LoVo (cell line): ENCODE data around the gene LRP11.
"Not testable (repeated sequence)": the region's sequence is repeated elsewhere in the genome, so short reads cannot be mapped to it uniquely, and the experiment has no call there.

Source experiments
- DNase-seq: peaks from one replicate; pipeline ENCODE4 v3.0.0-alpha.2; 2016; ENCODE audit warnings: low spot score

Gene LRP11

GRCh38 chr6:149848343-149848742 is 15.8 kb downstream of the LRP11 start:
- not testable (repeated sequence) for DNase-seq

GRCh38 chr6:149847939-149848267 is 16.3 kb downstream of the LRP11 start:
- DNase-seq = no peak

GRCh38 chr6:149846321-149846720 is 17.8 kb downstream of the LRP11 start:
- DNase-seq = no peak

GRCh38 chr6:149845549-149845948 is 18.6 kb downstream of the LRP11 start:
- DNase-seq = no peak

GRCh38 chr6:149844480-149844879 is 19.7 kb downstream of the LRP11 start:
- no peak for DNase-seq

- not testable (repeated sequence) for DNase-seq
These were observed 20.1 kb downstream of the LRP11 start for GRCh38 chr6:149844036-149844435.

GRCh38 chr6:149843051-149843633 is 21.0 kb downstream of the LRP11 start:
- DNase-seq = no peak

GRCh38 chr6:149842331-149842730 is 21.8 kb downstream of the LRP11 start:
- no peak for DNase-seq

- DNase-seq = peak; percentile 77
These were observed 23.6 kb downstream of the LRP11 start for GRCh38 chr6:149840345-149841075.

- peak; percentile 48 for DNase-seq
These were observed 29.4 kb downstream of the LRP11 start for GRCh38 chr6:149834513-149835481.

GRCh38 chr6:149833651-149834050 is 30.5 kb downstream of the LRP11 start:
- no peak for DNase-seq

GRCh38 chr6:149831308-149831820 is 32.8 kb downstream of the LRP11 start:
- no peak for DNase-seq

GRCh38 chr6:149830731-149831307 is 33.3 kb downstream of the LRP11 start:
- DNase-seq = no peak

GRCh38 chr6:149825292-149825691 is 38.9 kb downstream of the LRP11 start:
- DNase-seq = no peak

GRCh38 chr6:149823013-149823412 is 41.1 kb downstream of the LRP11 start:
- DNase-seq = no peak

GRCh38 chr6:149821492-149821891 is 42.7 kb downstream of the LRP11 start:
- DNase-seq = no peak

GRCh38 chr6:149820506-149820905 is 43.7 kb downstream of the LRP11 start:
- DNase-seq = no peak

- DNase-seq = no peak
These were observed 48.4 kb downstream of the LRP11 start for GRCh38 chr6:149815788-149816187.

- DNase-seq = no peak
These were observed 50.8 kb downstream of the LRP11 start for GRCh38 chr6:149813351-149813750.

- DNase-seq = no peak
These were observed 54.4 kb downstream of the LRP11 start for GRCh38 chr6:149809798-149810197.

GRCh38 chr6:149806127-149806526 is 58.0 kb downstream of the LRP11 start:
- DNase-seq = no peak

GRCh38 chr6:149783551-149783950 is 80.6 kb downstream of the LRP11 start:
- no peak for DNase-seq
